Thymus (tissue), 11 donors: ENCODE data around the gene FBXL12. TPM values are rescaled to one million over a fixed set of nuclear protein-coding genes. Genes with fewer than 3 reads are reported as not detected.
"Not testable (repeated sequence)": the region's sequence is repeated elsewhere in the genome, so short reads cannot be mapped to it uniquely, and the experiment has no call there.

Source experiments
- DNase-seq, 9 donors: peaks; one replicate each; pipeline ENCODE4 v3.0.0-alpha.2; 2013; ENCODE audit warnings: low spot score in 9 of 9, low read depth in 6 of 9, missing footprints in 1 of 9
- H3K27ac ChIP-seq, 2 donors: one replicate each; pipeline ENCODE4 v1.5.1; 2013; ENCODE audit warnings: control low read depth in 1 of 2, low read depth in 1 of 2, low read length in 1 of 2, mild to moderate bottlenecking in 1 of 2, moderate library complexity in 1 of 2
- H3K27me3 ChIP-seq, 2 donors: one replicate each; pipeline ENCODE4 v1.5.1; 2013; ENCODE audit warnings: low read length in 1 of 2; ENCODE audit not compliant: control insufficient read depth in 2 of 2, insufficient read depth in 1 of 2
- H3K36me3 ChIP-seq, 2 donors: one replicate each; pipeline ENCODE4 v1.5.1; 2013; ENCODE audit warnings: low read length in 1 of 2, mild to moderate bottlenecking in 1 of 2, moderate library complexity in 1 of 2; ENCODE audit not compliant: control insufficient read depth in 2 of 2, insufficient read depth in 2 of 2
- H3K4me1 ChIP-seq, 2 donors: one replicate each; pipeline ENCODE4 v1.5.1; 2013; ENCODE audit warnings: low read length in 2 of 2; ENCODE audit not compliant: control insufficient read depth in 2 of 2, insufficient read depth in 2 of 2
- H3K4me3 ChIP-seq, 2 donors: one replicate each; pipeline ENCODE4 v1.5.1; 2013; ENCODE audit warnings: low read length in 2 of 2, control low read depth in 1 of 2, mild to moderate bottlenecking in 1 of 2
- H3K9me3 ChIP-seq, 2 donors: one replicate each; pipeline ENCODE4 v1.5.1; 2013; ENCODE audit warnings: low read length in 1 of 2, mild to moderate bottlenecking in 1 of 2; ENCODE audit not compliant: control insufficient read depth in 2 of 2, insufficient read depth in 1 of 2
- WGBS: extraction: QIAGEN DNeasy Blood & Tissue Kit; methylation state at CpG from one replicate; pipeline ENCODE4 v1.1.7; 2013; 5-methylcytosine and 5-hydroxymethylcytosine counted together
- polyA plus RNA-seq: library from polyadenylated mRNA; stranded (reverse); fragments of 200-250 nt; gene quantifications from one replicate; pipeline ENCODE4 v1.2.3, GENCODE V29; 2013
- total RNA-seq: library from RNA; stranded (reverse); fragments of 120-200 nt; gene quantifications from one replicate; pipeline ENCODE4 v1.2.4, GENCODE V29; 2013
- donor health status: healthy.

The FBXL12 gene
- total and polyA plus RNA-seq, 2 donors: 28.4 to 40.1 TPM

- WGBS: 3% methylated on average over 70 of the region's 70 CpGs
- DNase-seq: peak; percentile 83 to 97 (median 94)
- H3K27ac ChIP-seq: peak overlapping the region; percentile 99
- peaks cover 6 to 45% of the 10 kb centered on the region in 2 donors for H3K4me1 ChIP-seq
- peak overlapping the region; percentile 62 to 74 for H3K4me3 ChIP-seq
- no peaks in the 10 kb centered on the region for H3K27me3 ChIP-seq
- H3K9me3 ChIP-seq: peaks cover 0 to 17% of the 10 kb centered on the region in 2 donors
- no peaks in the 10 kb centered on the region for H3K36me3 ChIP-seq
Measured at GRCh38 chr19:9792206-9793070, 26.4 kb downstream of the FBXL12 start.

- Histone ChIP-seq H3K36me3 (no peaks in the 10 kb centered on the region), H3K4me3 (peak overlapping the region; percentile 62 to 74), H3K27me3 (no peaks in the 10 kb centered on the region), H3K4me1 (peaks cover 6 to 44% of the 10 kb centered on the region in 2 donors), H3K27ac (peak overlapping the region; percentile 99), H3K9me3 (peaks cover 0 to 17% of the 10 kb centered on the region in 2 donors)
- peak in 8 of 9 donors; percentile 85 to 97 (median 94) for DNase-seq
- WGBS: 2% methylated on average over 50 of the region's 50 CpGs
Measured at GRCh38 chr19:9791552-9792205, 27.2 kb downstream of the FBXL12 start.

- DNase-seq: not testable (repeated sequence)
- H3K27ac ChIP-seq: peak overlapping the region in 1 of 2 donors; percentile 88
Measured at GRCh38 chr19:9791073-9791367, 27.9 kb downstream of the FBXL12 start.

GRCh38 chr19:9789579-9789978 lies 29.3 kb downstream of the FBXL12 start:
- not testable (repeated sequence) for H3K4me3 ChIP-seq, H3K36me3 ChIP-seq, H3K27me3 ChIP-seq, DNase-seq, H3K27ac ChIP-seq
- Histone ChIP-seq H3K9me3 (peaks cover 0 to 17% of the 10 kb centered on the region in 2 donors), H3K4me1 (peaks cover 9 to 43% of the 10 kb centered on the region in 2 donors)
- WGBS: 82% methylated on average over 5 of the region's 5 CpGs

More at GRCh38 chr19:9791073-9791367, 27.9 kb downstream of the FBXL12 start:
- not testable (repeated sequence) for H3K36me3 ChIP-seq, H3K27me3 ChIP-seq, H3K4me3 ChIP-seq
- WGBS: 98% methylated on average over 6 of the region's 6 CpGs
- peaks cover 0 to 17% of the 10 kb centered on the region in 2 donors for H3K9me3 ChIP-seq
- peaks cover 9 to 45% of the 10 kb centered on the region in 2 donors for H3K4me1 ChIP-seq

- H3K36me3 ChIP-seq: no peaks in the 10 kb centered on the region
- H3K4me3 ChIP-seq: no peak overlapping the region
- H3K27me3 ChIP-seq: no peaks in the 10 kb centered on the region
- WGBS: 96% methylated on average over 11 of the region's 11 CpGs
- H3K9me3 ChIP-seq: peaks cover 0 to 13% of the 10 kb centered on the region in 2 donors
- H3K27ac ChIP-seq: no peak overlapping the region
- H3K4me1 ChIP-seq: peaks cover 9 to 48% of the 10 kb centered on the region in 2 donors
- DNase-seq: no peak
Measured at GRCh38 chr19:9789066-9789465, 29.8 kb downstream of the FBXL12 start.

GRCh38 chr19:9788604-9789003 lies 30.3 kb downstream of the FBXL12 start:
- not testable (repeated sequence) for DNase-seq, H3K4me3 ChIP-seq, H3K9me3 ChIP-seq, H3K27ac ChIP-seq, H3K27me3 ChIP-seq, H3K36me3 ChIP-seq
- 97% methylated on average over 13 of the region's 13 CpGs for WGBS
- peaks cover 9 to 50% of the 10 kb centered on the region in 2 donors for H3K4me1 ChIP-seq

GRCh38 chr19:9786819-9787218 lies 32.1 kb downstream of the FBXL12 start:
- Histone ChIP-seq H3K36me3 (no peaks in the 10 kb centered on the region), H3K9me3 (no peaks in the 10 kb centered on the region), H3K27ac (no peak overlapping the region), H3K27me3 (no peaks in the 10 kb centered on the region), H3K4me1 (peaks cover 9 to 43% of the 10 kb centered on the region in 2 donors), H3K4me3 (no peak overlapping the region)
- 98% methylated on average over 8 of the region's 8 CpGs for WGBS
- DNase-seq: no peak

- H3K4me3 ChIP-seq: peak overlapping the region; percentile 72 to 77
- no peaks in the 10 kb centered on the region for H3K27me3 ChIP-seq
- H3K27ac ChIP-seq: peak overlapping the region; percentile 98
- DNase-seq: no peak
- peaks cover 9 to 41% of the 10 kb centered on the region in 2 donors for H3K4me1 ChIP-seq
- H3K9me3 ChIP-seq: no peaks in the 10 kb centered on the region
- H3K36me3 ChIP-seq: no peaks in the 10 kb centered on the region
- 52% methylated on average over 9 of the region's 9 CpGs for WGBS
Measured at GRCh38 chr19:9786342-9786741, 32.5 kb downstream of the FBXL12 start.
